Mesothelial cell of epicardium (in vitro differentiated cells): ENCODE results near the gene PRRG2. TPM values are rescaled to one million over a fixed set of nuclear protein-coding genes. Genes with fewer than 3 reads are reported as not detected.
A peak's percentile ranks its signal among the peaks of the same experiment; 100 is the strongest.

ENCODE experiments used
- DNase-seq, 2 experiments: peaks; one replicate each; pipeline ENCODE4 v3.0.0; 2021; ENCODE audit warnings: low spot score in 2 of 2; ENCODE audit not compliant: unreplicated experiment in 2 of 2
- H3K27ac Mint-ChIP-seq: 2 replicates; pipeline ENCODE4 v1.8.0; 2021; ENCODE audit warnings: mixed read lengths
- H3K27me3 Mint-ChIP-seq: 2 replicates; pipeline ENCODE4 v1.8.0; 2021; ENCODE audit warnings: low read depth, mixed read lengths
- H3K36me3 Mint-ChIP-seq: 2 replicates; pipeline ENCODE4 v1.8.0; 2021; ENCODE audit warnings: mixed read lengths
- H3K4me1 Mint-ChIP-seq: 2 replicates; pipeline ENCODE4 v1.8.0; 2021; ENCODE audit warnings: mixed read lengths
- H3K4me3 Mint-ChIP-seq: 2 replicates; pipeline ENCODE4 v1.8.0; 2021; ENCODE audit warnings: mild to moderate bottlenecking, moderate library complexity, mixed read lengths
- H3K9me3 Mint-ChIP-seq: 2 replicates; pipeline ENCODE4 v1.8.0; 2021; ENCODE audit warnings: mixed read lengths
- total RNA-seq: library from RNA; stranded (reverse); gene quantifications from 3 replicates; pipeline ENCODE4 v1.2.1, GENCODE V29; 2021
- TF ChIP-seq, protein P1 (sequence below): fragments of 200-600 bp; sonication (generic); IDR thresholded peaks from one replicate; pipeline ENCODE4 v1.5.0; 2021; ENCODE audit warnings: antibody characterized with exemption; ENCODE audit not compliant: unreplicated experiment

Gene PRRG2
- total RNA-seq, 1 donor from 2014 or later, result 0.87 TPM

DNA sequence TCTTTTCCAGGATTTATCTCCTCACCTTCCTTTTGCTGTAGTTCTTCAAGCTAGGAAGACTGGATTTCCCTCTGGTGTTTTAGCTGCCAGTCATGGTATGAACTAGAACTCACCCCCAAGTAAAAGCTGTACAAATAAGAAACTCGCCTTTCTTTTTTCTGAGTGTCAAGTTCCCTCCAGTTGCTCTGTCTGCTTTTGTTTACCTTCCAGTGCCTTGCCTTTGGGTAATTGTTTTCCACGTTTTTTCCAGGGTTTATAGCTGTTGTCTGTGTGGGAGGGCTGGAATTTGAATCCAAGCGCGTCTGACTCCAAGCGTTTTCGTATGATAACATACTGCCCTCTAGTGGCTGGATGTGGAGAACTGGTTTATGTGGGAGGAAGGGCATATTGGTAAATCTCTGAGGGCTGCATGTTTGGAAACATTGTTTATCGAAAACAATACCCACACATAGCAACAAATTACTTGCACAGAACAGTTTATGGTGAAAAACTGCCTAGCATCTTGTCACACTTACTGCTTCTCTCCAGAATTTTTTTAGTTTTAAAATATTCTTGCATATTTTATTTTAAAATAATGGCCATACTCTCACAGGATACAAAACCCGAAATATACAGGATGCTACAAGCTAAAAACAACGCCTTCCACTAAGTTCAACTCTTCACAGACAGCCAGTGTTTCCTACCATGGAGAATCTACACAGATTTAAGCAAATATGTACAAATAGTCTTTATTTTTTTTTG, 34.1 kb upstream of the PRRG2 start:
- peaks cover 6% of the 10 kb centered on the region for H3K36me3 Mint-ChIP-seq
- H3K4me1 Mint-ChIP-seq, result peaks cover 5% of the 10 kb centered on the region
- peak overlapping the region; percentile 30 for H3K27ac Mint-ChIP-seq
- peak in 1 of 2 experiments; percentile 70 for DNase-seq
- no peaks in the 10 kb centered on the region for H3K27me3 Mint-ChIP-seq
- H3K4me3 Mint-ChIP-seq, result peak overlapping the region; percentile 29
- no peaks in the 10 kb centered on the region for H3K9me3 Mint-ChIP-seq
- TF ChIP-seq, protein P1, sequence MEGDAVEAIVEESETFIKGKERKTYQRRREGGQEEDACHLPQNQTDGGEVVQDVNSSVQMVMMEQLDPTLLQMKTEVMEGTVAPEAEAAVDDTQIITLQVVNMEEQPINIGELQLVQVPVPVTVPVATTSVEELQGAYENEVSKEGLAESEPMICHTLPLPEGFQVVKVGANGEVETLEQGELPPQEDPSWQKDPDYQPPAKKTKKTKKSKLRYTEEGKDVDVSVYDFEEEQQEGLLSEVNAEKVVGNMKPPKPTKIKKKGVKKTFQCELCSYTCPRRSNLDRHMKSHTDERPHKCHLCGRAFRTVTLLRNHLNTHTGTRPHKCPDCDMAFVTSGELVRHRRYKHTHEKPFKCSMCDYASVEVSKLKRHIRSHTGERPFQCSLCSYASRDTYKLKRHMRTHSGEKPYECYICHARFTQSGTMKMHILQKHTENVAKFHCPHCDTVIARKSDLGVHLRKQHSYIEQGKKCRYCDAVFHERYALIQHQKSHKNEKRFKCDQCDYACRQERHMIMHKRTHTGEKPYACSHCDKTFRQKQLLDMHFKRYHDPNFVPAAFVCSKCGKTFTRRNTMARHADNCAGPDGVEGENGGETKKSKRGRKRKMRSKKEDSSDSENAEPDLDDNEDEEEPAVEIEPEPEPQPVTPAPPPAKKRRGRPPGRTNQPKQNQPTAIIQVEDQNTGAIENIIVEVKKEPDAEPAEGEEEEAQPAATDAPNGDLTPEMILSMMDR, result peak; percentile 95

DNA sequence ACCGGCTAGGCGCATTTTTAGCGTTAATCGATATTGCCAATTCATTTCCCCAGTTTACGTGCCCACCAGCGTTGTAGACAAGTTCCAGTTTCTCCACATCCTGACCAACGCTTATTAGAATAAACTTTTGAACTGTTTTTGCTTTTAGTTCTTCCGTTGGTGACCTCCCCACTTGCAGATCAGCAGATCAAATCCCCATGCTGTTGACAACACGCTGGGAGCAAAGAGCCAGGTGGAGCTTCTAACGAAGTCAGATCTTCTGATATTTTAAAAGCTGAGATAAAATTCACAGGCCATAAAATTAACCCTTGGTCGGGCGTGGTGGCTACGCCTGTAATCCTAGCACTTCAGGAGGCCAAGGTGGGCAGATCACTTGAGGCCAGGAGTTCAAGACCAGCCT, 32.1 kb upstream of the PRRG2 start:
- Mint-ChIP-seq H3K4me3 (no peak overlapping the region), H3K27me3 (no peaks in the 10 kb centered on the region), H3K4me1 (peaks cover 5% of the 10 kb centered on the region), H3K9me3 (no peaks in the 10 kb centered on the region), H3K36me3 (peaks cover 9% of the 10 kb centered on the region), H3K27ac (no peak overlapping the region)
- TF ChIP-seq, protein P1, result no peak
- no peak for DNase-seq

DNA sequence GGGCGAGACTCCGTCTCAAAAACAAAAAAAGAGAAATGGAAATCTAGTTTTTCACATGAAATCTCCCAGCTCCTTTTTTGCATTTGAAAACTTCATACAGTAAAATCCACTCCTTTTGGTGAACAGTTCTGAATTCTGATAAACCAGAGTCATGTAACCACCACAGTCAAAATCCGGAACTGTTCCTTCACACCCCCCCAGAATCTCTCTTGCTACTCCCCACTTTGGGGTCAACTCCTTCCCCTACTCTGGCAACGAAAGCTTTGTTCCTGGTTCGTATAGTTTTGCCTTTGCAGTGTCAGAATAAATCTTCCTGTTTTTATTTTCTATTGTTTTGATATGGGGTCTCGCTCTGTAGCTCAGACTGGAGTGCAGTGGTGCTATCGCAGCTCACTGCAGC, 29.6 kb upstream of the PRRG2 start:
- DNase-seq, result no peak
- Mint-ChIP-seq H3K4me1 (peaks cover 5% of the 10 kb centered on the region), H3K4me3 (no peak overlapping the region), H3K36me3 (peaks cover 18% of the 10 kb centered on the region), H3K9me3 (no peaks in the 10 kb centered on the region), H3K27ac (no peak overlapping the region), H3K27me3 (no peaks in the 10 kb centered on the region)
- TF ChIP-seq, protein P1, result no peak

DNA sequence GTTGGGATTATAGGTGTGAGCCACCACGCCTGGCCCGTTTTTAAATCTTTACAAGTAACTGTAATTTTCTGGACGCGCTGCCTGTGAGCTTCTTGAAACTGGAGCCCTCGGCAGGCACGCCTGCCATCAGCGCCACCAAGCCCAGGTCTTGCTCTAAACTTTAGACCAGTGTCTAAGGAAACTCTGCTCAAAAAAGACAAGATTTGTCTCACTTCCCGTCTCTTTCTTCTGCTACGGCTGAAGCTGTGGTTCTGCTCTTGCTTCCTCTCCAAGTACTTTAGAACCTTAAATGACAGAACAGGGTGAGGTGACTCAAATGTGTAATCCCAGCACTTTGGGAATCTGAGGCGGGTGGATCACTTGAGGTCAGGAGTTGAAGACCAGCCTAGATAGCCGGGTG, 28.4 kb upstream of the PRRG2 start:
- Mint-ChIP-seq H3K36me3 (peaks cover 24% of the 10 kb centered on the region), H3K4me3 (no peak overlapping the region), H3K27ac (peak overlapping the region; percentile 16), H3K9me3 (no peaks in the 10 kb centered on the region), H3K27me3 (no peaks in the 10 kb centered on the region), H3K4me1 (no peaks in the 10 kb centered on the region)
- TF ChIP-seq, protein P1, result no peak
- DNase-seq, result no peak

DNA sequence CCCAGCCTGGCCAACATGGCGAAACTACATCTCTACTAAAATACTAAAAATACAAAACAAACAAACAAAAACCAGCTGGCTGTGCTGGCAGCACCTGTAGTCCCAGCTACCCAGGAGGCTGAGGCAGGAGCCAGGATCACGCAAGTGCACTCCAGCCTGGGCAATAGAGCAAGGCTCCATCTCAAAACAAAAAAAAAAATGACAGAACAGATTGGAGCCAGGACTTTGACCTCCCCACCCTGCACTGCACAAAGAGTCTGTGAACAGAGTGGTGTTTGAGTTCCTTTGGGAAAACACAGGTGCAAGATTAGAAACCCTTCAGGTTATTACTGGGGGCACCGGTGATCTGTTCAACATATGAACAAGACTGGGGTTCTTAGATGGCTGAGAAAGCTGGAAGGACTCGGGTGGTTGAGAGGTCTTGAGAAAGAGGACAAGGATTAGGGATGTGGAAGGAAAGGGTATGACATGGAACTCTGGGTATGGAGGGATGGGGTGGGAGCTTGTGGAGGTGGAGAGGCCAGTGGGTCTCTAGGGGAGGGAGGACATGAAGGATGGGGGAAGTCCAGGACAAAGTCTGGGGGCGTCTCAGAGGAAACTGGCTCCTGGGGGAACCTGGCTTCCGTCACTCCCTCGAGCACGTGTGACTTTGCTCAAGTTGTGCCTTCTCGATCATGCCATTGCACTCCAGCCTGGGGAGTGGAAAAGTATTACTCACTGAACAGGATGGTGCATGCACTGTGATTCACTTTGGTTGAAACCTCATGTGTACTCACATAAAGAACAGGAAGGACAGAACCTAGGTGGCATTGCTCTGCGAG, 27.5 kb upstream of the PRRG2 start:
- TF ChIP-seq, protein P1, result no peak
- H3K4me3 Mint-ChIP-seq, result no peak overlapping the region
- no peaks in the 10 kb centered on the region for H3K27me3 Mint-ChIP-seq
- no peak for DNase-seq
- H3K9me3 Mint-ChIP-seq, result no peaks in the 10 kb centered on the region
- H3K4me1 Mint-ChIP-seq, result no peaks in the 10 kb centered on the region
- H3K36me3 Mint-ChIP-seq, result peaks cover 27% of the 10 kb centered on the region
- H3K27ac Mint-ChIP-seq, result peak overlapping the region; percentile 7
